HTR-8/SVneo (cell line): ENCODE results near the gene SHANK3.

Source experiments
- DNase-seq: peaks from one replicate; pipeline ENCODE4 v3.0.0; 2011; ENCODE audit warnings: low spot score, mixed read lengths; ENCODE audit not compliant: insufficient read length
- FAIRE-seq: peaks from 2 replicates; lab custom pipeline; 2011; peaks lifted over from hg19 to GRCh38; lab: Jason Lieb, UNC

SHANK3 gene

DNA sequence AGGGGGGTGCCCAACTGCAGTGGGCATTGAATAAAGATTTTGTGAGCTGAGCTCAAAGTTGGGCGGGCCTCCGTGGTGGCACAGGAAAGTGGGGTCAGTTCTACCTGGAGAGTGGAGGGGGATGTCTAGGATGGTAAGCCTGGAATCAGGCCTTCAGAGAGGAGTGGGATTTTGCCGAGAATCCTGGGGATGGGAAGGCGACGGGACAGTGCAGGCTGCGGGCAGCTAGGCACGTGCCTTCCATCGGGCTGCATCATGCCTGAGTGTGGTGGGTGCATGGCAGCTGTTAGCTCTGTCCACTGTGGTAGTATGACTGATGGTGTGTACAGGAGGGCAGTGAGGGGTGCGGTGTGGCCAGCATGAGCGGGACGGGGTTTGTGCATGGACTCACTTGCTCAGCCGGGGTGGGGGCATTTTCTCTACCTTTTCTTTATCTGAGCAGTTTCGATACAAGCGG lies 3.6 kb downstream of the SHANK3 start:
- no peak for DNase-seq
- FAIRE-seq: no peak

DNA sequence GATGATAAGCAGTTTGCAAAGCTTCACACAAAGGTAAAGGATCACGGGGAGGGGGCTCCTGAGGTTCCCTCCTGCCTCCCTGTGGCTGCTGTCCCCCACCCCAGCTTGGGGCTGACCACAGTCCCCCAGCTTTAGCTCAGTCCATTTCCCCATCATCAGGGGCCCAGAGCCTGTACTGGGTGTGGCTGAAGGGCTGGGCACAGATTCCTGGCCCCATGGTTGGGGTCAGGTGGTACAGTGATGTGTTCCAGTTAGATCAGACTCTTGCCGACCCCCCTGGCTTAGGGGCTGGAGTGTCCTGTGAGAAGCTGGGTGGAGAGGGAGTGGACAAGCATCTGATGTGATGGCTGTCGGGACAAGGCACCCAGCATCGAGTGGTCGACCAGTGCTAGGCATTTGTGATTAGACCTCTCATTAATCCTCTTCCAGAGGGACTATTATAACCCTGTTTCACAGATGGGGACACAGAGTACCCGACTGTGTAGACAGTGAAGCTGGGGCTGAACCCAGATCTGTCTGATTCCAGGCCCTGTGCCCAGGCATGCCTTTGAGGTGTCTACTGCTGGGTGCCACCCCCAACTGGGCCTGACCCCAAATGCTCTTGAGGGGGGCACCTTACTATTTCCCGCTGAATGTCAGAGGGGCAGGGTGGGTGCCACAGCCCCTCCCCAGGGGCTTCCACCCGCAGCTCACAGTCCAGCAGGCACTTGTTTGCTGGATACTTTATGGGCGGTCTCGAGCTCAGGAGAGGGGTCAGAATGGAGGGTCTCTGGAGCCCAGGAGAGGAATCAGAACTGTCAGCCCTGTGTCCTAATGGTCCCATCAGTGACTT lies 4.3 kb downstream of the SHANK3 start:
- no peak for FAIRE-seq
- DNase-seq: no peak

DNA sequence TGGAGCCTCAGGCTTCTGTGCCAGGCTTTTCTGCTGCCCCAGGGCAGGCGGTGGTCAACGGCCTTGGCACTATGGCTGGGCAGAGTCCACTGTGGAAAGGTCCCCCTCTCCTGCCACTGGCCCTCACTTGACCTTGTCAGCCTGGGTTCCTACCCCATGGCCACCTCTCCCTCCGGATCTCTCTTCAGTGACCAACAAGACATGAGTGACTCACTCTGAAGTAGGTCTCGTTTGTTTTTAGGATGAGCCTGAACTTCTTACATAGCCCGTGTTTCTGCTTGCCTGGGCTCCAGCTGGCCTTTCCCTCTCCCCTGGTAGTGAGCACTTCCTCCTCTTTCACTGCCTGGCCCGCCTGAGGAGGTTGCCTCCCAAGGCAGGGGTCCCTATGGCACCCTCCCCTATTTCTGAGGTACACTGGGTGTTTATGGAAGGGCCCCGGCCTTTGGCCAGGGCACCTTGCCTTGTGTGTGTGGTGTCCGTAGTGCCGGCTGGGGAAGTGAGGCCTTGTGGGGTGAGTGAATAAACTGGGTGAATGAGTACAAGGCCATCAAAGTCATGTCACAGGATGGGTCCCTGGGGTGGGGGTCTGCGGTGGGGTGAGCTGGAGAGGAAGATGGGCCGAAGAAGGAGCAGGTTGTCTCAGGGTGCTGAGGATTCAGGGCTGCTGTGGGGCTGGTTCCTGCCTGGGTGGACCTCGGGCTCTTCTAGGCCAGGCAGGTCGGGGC lies 5.0 kb downstream of the SHANK3 start:
- DNase-seq (no peak), FAIRE-seq (no peak)

DNA sequence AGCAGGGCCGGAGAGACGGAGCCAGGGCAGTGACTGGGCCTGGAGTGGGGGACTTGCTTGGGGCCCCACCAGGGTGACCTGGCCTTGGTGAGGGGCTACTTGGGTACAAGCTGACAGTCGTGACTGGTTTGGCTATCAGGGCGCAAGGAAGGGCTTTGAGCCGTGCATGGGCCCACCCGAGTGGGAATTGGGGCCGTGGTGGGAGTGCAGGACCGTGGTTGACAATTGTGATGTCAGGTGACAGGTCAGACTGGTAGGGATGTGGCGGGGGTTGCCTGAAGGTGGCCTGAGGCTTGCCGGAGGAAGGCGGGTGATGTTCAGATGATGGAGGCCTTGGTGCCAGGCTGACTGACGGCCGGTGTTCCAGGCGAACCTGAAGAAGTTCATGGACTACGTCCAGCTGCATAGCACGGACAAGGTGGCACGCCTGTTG lies 5.6 kb downstream of the SHANK3 start:
- DNase-seq (no peak), FAIRE-seq (no peak)

DNA sequence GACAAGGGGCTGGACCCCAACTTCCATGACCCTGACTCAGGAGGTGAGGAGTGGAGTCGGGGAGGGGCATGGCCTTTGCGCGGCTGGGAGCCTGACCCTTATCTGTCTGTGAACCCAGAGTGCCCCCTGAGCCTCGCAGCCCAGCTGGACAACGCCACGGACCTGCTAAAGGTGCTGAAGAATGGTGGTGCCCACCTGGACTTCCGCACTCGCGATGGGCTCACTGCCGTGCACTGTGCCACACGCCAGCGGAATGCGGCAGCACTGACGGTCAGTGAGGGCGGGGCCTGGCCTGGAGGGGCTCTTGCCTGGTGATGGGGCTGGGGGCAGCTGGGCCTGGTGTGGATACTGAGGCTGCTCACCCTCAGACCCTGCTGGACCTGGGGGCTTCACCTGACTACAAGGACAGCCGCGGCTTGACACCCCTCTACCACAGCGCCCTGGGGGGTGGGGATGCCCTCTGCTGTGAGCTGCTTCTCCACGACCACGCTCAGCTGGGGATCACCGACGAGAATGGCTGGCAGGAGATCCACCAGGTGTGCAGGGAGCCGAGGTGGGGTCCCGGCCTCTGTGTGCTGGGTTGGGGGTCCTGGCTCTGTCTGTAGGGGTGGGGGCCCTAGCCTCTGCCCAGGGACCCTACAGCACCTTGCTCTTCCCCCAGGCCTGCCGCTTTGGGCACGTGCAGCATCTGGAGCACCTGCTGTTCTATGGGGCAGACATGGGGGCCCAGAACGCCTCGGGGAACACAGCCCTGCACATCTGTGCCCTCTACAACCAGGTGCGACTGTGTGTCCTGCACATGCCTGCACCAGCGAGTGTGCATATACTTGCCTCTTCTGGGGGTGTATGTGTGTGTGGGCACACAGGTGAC lies 6.3 kb downstream of the SHANK3 start:
- no peak for DNase-seq
- no peak for FAIRE-seq

DNA sequence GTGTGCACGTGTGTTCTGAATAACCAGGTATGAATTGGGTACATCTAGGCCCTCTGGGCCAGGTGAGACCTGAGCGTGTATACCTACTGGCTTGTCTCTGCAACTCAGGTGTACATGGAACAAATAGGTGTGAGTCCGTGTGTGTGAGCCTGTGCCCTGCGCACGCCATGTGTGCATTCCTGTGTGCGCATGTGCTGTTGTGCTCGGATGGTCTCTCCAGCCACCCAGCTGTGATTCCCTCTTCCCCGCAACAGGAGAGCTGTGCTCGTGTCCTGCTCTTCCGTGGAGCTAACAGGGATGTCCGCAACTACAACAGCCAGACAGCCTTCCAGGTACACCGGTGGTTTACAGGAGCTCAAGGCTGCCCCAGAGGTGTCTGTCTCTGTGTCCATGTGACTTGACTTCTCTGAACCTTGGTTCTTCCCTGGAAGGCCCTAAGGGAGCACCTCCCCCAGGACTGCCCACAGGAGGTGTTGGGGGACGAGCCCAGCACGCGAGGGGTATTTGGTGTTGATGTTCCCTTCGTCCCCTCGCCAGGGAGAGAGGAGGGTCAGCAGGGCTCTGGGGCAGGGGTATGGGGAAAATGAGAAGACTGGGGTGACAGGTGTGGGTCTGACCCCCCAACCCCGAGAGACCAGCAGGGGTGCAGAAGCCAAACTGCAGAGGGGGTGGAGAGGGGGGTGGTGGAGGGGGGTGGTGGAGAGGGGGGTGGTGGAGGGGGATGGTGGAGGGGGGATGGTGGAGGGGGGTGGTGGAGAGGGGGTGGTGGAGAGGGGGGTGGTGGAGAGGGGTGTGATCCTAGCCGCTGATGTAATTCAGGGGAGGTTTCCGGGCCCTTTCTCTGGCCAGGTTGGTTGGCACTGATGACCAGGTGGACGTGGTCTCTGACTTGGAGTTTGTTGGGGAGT lies 10.7 kb downstream of the SHANK3 start:
- DNase-seq (no peak), FAIRE-seq (no peak)

DNA sequence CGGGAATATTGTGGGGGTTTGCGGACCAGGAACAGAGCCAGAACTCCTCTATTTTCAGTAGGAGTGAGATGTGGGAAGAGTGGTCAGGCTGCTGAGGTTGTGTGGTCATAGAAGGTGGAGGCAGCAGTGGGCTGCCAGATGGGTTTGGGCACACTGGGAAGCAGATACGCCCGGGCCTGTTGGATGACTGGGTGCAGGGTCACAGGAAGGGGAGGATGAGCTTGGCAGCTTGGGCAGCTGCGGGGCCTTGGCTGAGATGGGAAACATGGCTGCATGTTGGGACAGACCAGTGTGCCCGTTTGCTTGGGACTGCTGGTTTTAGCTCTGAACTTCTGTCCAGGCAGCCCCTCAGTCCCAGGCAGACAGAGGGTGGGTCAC lies 11.4 kb downstream of the SHANK3 start:
- FAIRE-seq (no peak), DNase-seq (no peak)

DNA sequence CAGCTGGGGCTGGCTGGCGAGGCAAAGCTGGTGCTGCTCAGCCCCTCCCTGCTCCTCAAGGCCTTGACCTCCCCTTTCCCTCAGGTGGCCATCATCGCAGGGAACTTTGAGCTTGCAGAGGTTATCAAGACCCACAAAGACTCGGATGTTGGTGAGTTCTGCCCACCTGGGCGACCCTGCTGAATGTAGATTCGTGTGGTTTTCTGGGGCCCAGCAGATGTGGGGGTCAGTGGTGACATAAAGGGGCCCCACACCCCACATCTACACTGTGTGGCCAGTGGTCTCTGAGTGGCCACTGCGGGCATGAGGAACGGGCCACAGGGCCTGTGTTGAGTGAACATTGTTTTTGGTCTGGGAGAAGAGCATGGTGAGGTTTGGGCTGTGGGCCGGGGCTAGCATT lies 11.9 kb downstream of the SHANK3 start:
- DNase-seq (no peak), FAIRE-seq (no peak)

DNA sequence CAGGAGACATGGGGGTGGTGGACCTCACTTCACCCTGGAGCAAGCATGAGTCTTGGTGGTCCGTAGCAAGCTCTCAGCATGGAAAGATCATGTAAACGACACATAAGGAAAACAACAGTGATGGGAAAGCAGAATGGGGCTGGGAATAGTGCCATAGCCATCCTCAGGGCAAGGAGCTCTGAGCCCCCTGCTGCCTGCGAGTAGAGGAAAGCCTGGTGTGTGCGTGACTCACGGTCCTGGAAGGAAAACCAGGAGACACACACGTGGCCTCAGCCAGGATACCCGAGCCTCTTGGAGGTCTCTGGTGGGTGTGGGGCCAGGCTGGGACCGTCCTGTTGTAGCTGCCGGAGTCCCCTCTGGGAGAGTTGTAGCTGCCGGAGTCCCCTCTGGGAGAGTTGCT lies 12.4 kb downstream of the SHANK3 start:
- FAIRE-seq (no peak), DNase-seq (no peak)

DNA sequence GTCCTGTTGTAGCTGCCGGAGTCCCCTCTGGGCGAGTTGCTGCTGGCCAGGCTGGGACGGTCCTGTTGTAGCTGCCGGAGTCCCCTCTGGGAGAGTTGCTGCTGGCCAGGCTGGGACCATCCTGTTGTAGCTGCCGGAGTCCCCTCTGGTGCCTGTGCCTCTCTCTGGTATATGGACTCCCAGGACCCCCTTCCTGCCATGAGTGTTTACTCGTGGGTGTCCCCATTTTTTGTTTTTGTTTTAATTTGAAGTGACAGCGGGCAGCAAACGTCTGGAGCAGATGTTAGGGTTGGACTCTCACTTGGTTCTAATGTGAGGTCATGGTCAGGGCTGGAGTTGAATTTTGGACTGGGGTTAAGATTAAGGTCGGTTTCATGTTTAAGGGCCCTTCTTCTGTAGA lies 14.2 kb downstream of the SHANK3 start:
- FAIRE-seq: no peak
- DNase-seq: no peak

DNA sequence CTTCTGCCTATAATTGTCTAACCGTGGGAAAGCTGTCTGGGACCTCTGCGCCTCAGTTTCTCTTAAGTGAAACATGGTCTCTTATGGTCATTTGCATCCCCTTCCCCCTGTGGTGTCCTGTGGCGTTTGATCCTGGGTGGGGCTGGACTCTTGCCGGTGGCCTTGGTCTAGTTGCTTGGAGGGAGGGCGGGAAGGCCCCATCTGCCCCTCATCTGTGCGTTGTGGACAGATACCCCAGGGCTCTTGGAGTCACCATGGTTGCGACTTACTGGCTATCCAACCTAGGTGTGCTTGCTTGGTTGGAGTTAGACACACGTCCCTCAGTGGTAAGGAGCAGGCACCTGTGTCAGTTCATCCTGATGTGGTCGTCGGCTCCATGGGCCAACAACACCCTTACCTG lies 15.2 kb downstream of the SHANK3 start:
- FAIRE-seq (no peak), DNase-seq (no peak)

DNA sequence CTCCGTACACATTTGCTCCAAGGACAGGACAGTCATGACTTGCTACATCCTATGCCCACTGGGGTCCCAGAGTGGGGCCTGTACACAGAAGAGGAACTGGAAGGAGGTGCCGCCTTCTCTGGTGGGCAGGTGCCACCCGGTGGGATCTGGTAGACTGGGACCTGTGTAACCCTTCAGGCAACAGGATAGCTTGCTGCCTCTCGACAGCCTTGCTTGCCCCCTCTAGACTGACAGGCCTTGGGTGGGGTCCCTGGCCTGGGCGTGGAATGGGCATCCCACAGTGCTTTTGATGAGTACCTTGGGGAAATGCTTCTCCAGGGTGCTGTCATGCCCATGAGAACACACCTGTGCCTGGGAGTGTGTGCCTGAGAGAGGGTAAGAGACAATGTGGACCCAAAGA lies 15.8 kb downstream of the SHANK3 start:
- no peak for DNase-seq
- FAIRE-seq: no peak

DNA sequence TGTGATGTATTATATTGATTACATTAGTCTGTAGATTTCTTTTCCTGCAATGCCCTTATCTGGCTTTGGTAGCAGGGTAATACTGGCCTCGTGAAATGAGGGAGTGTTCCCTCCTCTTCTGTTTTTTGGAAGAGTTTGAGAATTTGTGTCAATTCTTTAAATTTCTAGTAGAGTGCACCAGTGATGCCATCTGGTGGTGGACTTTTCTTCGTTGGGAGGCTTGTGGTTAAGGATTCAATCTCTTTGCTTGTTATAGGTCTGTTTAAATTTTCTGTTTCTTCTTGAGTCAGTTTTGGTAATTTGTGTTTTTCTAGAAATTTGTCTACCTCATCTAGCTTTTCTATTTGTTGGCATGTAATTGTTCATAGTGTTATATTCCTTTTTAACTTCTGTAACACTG lies 18.9 kb downstream of the SHANK3 start:
- FAIRE-seq: no peak
- DNase-seq: no peak

DNA sequence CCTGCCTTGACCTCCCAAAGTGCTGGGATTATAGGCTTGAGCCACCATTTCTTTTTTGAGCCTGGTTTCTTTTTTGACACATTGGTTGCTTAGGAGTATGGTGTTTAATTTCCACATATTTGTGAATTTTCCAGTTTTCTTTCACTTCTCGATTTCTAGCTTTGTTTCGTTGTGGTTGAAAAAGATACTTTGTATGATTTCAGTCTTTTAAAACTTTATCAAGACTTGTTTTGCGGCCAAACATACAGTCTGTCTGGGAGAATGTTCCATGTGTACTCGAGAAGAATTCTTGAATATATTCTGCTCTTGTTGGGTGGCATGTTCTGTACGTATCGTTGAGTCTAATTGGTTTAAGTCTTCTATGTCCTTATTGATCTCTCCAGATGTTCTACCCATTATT lies 20.8 kb downstream of the SHANK3 start:
- DNase-seq (no peak), FAIRE-seq (no peak)

DNA sequence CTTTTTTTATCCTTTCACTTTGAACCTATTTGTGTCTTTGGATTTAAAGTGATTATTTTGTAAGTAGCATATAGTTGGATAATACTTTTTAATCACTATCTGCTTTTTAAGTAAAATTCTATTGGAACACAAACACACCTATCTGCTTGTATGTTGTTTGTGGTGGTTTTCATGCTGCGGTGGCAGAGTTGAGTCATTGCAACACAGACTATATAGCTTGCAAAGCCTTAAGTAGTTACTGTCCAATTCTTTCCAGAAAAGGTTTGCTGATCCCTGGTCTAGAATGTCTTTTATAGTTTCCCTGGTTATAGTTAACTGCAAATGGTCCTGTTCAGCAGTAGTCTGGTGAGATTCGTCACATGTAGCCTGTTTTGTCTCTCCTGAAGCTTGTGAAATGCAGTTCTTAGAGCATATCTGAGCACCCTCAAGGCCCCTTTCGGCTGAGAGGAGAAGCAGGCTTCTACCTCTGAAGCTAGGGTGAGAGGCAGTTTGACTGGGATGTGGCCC lies 21.5 kb downstream of the SHANK3 start:
- DNase-seq: no peak
- FAIRE-seq: no peak

DNA sequence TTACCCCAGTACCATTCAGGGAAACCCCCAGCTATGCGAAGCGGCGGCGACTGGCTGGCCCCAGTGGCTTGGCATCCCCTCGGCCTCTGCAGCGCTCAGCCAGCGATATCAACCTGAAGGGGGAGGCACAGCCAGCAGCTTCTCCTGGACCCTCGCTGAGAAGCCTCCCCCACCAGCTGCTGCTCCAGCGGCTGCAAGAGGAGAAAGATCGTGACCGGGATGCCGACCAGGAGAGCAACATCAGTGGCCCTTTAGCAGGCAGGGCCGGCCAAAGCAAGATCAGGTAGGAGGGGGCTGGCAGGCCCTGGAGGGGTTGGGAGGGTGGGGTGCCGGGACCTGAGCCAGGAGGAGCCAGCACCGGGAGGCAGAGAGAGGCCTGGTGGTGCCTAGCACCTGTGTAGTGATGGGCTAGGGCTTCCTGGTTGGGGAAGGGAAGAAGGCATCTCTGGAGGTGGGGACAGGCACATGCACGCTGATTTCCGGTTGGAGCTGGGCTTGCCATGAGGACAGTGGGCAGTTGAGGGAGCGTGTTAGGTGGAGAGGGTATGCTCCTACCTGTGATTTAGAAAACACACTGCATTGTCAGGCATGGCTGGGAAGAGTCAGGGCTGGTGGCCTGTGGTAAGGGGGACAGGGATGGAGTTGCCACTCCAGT lies 22.3 kb downstream of the SHANK3 start:
- FAIRE-seq (no peak), DNase-seq (no peak)

DNA sequence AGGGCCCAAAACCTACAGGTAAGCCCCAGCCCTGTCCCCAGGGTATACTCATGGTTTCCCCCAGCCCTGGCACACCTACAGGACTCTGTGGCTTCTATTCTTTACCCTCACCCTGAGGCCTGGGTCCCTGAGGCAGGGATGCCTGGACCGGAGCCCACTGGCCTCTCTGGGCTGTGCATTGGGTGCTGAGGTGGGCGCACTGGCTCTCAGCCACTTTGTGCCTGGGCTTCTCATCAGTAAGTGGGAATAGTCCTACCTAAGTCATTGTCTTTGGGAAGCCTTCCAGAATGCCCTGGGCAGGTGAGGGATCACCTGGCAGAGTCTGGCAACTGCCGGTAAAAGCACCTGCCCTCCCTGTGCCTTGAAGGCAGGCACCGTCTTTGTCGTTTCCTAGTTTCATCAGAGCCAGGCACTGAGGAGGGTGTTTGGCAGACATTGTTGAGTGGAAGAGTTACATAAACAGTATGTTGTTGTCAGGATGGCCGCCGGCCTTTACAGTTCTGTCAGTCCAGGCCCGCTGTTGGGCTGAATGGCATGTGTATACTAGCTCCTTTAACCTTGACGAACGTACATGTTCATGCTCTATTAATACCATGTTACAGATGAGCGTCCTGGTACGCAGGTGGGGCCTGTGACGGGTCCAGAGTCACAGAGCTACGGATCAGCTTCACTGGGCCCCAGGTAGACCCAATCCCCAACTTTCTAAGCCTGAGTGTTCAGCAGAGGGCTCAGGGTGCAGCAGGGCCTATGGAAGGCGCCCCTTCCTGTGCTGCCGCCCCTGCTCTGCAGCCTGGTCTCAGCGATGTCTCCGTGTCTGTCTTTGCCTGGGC lies 23.0 kb downstream of the SHANK3 start:
- no peak for DNase-seq
- FAIRE-seq: no peak

DNA sequence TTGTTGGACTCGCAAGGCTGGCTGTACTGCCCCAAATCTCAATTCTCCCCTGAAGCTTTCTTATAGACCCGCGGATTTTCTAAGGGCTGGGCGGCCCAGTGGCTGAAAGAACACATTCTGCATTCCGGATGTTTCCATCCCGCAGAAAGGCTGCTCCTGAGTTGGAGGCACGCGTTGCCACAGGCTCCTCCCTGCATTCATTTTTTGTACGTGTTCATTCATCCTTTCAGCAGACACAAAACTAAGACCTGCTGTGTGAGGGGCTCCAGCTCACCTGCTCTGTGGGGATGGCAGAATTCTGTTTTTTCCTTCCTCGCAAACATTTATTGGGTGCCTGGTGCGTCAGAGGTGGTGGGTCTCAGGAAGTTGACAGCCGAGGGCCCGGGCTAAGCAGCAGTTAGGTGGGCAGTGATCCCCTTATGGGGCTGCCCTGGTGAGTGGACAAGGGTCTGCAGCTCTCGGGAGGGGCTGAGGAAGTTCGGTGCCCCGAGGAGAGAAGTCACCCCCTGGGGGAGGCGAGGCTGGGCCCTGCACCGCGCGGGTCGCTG lies 23.7 kb downstream of the SHANK3 start:
- FAIRE-seq (no peak), DNase-seq (no peak)
